Prostate gland (tissue), 2 donors: Measurements from ENCODE around the gene MMP14.

Experiments
- POLR2A ChIP-seq: fragments of 450-650 bp; IDR thresholded peaks from one replicate; pipeline ENCODE4 v1.6.1; 2016; ENCODE audit warnings: antibody characterized with exemption, mild to moderate bottlenecking
- TF ChIP-seq, protein P1 (sequence below), 4 experiments: fragments of 200-600 bp in 2 of 4; fragments of 450-650 bp in 2 of 4; sonication (generic) in 2 of 4; IDR thresholded peaks; 1 replicate in 3 of 4; 2 replicates in 1 of 4; pipeline ENCODE4 v1.5.1; 2016 to 2019; ENCODE audit warnings: antibody characterized with exemption in 4 of 4, mild to moderate bottlenecking in 2 of 4, moderate library complexity in 2 of 4

GRCh38 chr14:22886500-22887259 is 50.3 kb downstream of the MMP14 start:
- peak; percentile 47 for TF ChIP-seq POLR2A
- TF ChIP-seq, protein P1, sequence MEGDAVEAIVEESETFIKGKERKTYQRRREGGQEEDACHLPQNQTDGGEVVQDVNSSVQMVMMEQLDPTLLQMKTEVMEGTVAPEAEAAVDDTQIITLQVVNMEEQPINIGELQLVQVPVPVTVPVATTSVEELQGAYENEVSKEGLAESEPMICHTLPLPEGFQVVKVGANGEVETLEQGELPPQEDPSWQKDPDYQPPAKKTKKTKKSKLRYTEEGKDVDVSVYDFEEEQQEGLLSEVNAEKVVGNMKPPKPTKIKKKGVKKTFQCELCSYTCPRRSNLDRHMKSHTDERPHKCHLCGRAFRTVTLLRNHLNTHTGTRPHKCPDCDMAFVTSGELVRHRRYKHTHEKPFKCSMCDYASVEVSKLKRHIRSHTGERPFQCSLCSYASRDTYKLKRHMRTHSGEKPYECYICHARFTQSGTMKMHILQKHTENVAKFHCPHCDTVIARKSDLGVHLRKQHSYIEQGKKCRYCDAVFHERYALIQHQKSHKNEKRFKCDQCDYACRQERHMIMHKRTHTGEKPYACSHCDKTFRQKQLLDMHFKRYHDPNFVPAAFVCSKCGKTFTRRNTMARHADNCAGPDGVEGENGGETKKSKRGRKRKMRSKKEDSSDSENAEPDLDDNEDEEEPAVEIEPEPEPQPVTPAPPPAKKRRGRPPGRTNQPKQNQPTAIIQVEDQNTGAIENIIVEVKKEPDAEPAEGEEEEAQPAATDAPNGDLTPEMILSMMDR (IDR thresholded peaks at IDR 0.05): peak in 2 of 4 experiments; percentile 4 to 21
